Measurements from ENCODE around the gene FARSA. TPM values are rescaled to one million over a fixed set of nuclear protein-coding genes. Genes with fewer than 3 reads are reported as not detected.
"Not testable (repeated sequence)": the region's sequence is repeated elsewhere in the genome, so short reads cannot be mapped to it uniquely, and the experiment has no call there.

The FARSA gene
- total RNA-seq, 2 donors from 2014 or later = 31.8 to 49.1 TPM

DNA sequence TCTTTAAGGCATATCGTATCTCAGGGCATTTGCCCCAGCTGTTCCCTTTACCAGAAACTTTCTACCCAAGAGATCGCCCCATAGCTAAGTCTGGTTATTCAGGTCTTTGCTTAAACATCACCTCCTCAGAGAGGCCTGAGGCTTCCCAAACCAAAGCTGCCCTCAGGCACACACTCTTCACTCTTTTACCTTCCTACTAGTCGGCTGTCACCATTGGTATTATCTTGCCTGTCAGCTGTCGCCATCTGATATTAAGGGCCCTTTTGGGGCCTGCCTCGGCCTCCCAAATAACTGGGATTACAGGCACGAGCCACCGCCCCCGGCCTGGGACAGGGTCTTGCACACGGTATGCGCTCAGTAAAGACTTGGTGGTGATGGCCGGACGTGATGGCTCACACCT, 22.5 kb upstream of the FARSA start:
- no peak for DNase-seq
- intact Hi-C loops (cut with DNase I) = no loop called here
- no peak for ATAC-seq

DNA sequence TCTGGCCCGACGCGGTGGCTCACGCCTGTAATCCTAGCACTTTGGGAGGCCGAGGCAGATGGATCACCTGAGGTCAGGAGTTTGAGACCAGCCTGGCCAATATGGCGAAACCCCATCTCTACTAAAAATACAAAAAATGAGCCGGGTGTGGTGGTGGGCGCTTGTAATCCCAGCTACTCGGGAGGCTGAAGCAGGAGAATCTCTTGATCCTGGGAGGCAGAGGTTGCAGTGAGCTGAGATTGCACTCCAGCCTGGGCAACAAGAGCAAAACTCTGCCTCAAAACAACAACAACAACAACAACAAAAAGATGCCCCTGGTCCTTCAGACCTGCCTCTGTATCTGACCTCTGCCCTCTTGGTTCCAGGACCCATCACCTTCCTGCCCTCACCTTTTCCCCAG, 22.1 kb upstream of the FARSA start:
- DNase-seq; ATAC-seq; intact Hi-C loops (cut with DNase I): not testable (repeated sequence)

DNA sequence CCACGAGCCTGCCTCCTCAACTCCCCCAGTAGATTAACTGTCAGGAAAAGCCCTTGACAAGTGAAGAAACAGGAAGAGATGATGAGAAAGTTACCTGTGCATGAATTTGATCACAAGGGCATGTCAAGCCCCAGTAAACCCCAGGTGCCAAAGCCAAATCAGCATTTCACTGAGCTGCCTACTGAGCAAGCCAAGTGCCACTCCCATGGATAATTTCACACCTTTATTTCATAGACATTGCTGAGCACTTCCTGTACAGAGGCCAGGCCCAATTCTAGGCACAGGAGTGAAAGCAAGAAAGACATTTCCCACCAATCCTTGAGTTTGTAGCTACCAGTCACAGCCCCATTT, 21.1 kb upstream of the FARSA start:
- intact Hi-C loops (cut with DNase I) = no loop called here
- ATAC-seq (no peak), DNase-seq (no peak)

DNA sequence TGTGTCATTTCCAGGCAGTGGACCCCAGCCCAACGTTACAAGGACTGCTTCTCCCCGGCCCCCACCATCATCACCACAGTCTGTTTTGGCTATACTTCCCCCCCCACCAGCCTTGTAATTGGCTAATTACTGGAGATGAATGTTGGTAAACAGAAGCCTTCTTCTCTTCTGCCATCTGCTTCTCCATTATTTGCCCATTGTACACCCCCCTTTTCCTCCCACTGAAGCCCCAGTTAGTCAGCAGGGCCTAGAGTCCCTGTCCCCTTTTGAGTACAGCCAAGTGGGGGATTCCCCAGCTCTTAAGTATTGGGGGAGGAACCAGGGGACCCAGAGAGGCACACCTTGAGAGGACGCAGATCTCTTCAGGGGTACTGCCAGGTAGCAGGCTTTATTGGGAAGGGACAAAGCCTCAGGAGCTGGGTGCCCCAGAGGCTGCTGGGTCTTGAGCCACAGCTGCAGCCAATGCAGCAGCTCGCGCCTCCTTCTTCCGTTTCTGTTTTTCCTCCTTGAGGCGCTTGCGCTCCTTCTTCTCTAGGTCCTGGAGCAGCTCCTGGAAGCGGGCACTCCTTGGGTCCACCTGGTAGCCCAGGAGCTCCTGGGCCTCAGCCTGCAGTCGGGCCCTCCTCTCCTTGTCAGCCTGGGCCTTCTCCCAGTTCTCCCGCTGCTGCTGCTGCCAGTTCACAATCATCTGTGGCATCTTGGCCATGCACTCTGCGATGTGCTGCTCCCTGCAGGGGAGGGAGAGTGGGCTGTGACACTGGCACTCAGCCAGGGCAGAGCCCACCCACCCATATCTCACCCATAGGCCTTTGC, 20.5 kb upstream of the FARSA start:
- intact Hi-C loops (cut with DNase I) = no loop called here
- DNase-seq (no peak), ATAC-seq (no peak)

DNA sequence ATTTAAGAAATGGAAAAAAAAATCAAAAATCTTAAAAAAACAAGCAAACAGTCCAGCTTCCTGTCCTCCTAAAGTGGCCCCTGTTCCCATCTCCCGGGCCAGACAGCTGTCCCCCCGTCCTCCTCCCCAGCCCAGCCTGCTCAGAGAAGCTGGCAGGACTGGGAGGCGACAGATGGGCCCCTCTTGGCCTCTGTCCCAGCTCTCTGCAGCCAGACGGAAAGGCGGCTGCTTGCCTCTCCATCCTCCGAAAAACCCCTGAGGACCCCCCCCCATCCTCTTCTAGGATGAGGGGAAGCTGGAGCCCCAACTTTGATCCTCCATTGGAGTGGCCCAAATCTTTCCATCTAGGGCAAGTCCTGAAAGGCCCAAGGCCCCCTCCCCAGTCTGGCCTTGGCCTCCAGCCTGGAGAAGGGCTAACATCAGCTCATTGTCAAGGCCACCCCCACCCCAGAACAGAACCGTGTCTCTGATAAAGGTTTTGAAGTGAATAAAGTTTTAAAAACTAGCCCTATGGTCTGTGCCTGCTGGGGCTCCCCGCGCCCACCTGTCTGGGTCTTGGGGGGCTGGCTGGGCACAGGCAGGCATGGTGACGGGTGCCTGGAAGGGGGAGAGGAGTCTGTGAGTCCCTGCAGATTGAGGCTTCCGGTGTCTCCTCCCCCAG, 19.8 kb upstream of the FARSA start:
- DNase-seq = peak; percentile 64
- intact Hi-C loops (cut with DNase I) = no loop called here
- ATAC-seq = peak; percentile 23 to 36

DNA sequence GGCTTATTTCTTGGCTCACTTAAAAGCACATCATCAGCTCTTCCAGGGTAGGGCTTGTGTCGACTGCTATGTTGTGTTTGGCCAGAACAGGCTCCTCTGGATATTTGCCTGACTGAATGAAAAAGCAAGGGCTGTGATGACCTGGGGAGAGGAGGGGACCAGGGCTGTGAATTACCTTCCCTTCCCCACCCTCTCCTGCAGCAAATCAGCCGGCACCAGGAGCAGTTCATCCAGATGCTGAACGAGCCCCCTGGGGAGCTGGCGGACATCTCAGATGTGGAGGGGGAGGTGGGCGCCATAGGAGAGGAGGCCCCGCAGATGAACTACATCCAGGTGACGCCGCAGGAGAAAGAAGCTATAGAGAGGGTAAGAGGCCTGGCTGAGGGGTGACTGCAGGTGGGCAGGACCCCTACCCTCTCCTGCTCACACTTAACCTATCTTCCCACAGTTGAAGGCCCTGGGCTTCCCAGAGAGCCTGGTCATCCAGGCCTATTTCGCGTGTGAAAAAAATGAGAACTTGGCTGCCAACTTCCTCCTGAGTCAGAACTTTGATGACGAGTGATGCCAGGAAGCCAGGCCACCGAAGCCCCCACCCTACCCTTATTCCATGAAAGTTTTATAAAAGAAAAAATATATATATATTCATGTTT, 19.1 kb upstream of the FARSA start:
- intact Hi-C loops (cut with DNase I) = no loop called here
- ATAC-seq (peak in 1 of 2 donors; percentile 15), DNase-seq (peak; percentile 54)

DNA sequence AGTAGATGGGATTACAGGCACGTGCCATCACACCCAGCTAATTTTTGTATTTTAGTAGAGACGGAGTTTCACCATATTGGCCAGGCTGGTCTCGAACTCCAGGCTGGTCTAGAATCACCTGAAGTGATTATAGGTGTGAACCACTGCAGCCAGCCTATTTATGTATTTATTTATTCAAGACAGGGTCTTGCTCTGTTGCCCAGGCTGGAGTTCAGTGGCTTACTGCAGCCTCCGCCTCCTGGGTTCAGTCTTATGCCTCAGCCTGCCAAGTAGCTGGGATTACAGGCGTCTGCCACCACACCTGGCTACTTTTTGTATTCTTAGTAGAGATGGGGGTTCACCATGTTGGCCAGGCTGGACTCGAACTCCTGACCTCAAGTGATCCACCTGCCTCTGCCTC, 18.5 kb upstream of the FARSA start:
- ATAC-seq; intact Hi-C loops (cut with DNase I); DNase-seq: not testable (repeated sequence)

DNA sequence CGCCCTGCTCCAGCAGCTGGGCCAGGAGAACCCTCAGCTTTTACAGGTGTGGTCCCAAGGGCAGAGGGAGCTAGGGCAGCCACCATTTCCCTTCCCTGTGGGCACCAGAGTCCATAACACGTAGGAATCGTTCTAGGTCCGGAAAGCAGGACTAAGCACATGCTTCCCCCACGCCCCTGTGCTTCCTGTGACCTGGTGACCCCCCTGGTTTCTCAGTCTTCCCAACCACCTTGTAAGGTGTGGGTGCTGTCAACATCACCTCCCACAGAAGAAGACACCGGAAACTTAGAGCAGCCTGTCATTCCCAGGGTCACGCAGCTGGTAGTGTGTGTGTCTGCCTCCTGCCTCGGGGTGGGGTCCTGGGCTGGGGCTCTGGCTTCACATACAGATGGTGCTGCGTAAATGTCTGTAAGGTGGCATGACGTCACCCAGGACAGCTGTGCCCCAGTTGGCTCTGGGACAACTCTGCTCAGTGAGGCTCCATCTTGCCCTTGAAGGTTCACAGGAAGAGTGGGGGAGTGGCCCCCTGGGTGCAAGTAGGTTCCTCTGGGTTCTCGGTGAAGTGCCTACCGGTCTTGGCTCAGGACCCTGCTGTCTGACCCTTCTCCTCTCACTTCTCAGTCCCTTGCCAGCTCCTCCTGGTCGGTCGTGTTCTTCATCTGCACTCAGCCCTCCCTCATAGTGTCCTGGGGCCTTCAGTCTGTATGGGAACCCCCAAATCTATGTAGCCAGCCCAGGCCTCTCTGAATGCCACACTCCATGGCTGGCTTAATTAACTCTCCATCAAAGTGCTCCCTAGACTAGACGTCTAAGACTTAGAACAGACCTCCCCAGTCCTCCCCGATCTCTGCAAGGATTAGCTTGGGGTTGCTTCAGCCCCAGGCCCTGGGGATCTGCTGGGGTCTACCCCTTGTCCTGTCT, 16.1 kb upstream of the FARSA start:
- no peak for DNase-seq
- ATAC-seq = no peak
- intact Hi-C loops (cut with DNase I) = no loop called here

DNA sequence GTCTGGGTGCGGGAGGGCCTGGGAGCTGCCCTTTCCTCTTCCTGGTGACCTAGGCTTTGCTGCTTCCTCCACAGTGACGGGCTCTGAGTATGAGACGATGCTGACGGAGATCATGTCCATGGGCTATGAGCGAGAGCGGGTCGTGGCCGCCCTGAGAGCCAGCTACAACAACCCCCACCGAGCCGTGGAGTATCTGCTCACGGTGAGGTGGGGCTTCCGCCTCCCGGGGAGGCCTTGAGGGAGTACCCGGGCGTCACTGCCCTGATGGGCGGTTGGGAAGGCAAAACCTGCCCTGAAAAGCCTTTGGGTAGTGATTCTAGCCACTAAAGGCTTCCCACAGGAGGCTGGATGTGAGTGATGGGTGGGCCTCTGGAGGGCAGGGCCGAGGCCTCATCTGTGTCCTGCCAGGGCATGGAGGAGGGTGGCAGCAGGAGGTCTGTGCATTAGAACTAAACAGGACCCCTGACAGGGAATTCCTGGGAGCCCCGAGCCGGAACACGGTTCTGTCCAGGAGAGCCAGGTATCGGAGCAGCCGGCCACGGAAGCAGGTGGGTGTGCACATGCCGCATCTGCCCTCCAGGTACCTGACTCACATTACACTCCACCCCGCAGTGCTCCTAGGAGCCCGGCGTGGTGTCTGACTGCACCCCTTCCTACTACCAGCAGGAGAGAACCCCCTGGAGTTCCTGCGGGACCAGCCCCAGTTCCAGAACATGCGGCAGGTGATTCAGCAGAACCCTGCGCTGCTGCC, 15.3 kb upstream of the FARSA start:
- ATAC-seq = no peak
- DNase-seq = no peak
- intact Hi-C loops (cut with DNase I) = no loop called here

DNA sequence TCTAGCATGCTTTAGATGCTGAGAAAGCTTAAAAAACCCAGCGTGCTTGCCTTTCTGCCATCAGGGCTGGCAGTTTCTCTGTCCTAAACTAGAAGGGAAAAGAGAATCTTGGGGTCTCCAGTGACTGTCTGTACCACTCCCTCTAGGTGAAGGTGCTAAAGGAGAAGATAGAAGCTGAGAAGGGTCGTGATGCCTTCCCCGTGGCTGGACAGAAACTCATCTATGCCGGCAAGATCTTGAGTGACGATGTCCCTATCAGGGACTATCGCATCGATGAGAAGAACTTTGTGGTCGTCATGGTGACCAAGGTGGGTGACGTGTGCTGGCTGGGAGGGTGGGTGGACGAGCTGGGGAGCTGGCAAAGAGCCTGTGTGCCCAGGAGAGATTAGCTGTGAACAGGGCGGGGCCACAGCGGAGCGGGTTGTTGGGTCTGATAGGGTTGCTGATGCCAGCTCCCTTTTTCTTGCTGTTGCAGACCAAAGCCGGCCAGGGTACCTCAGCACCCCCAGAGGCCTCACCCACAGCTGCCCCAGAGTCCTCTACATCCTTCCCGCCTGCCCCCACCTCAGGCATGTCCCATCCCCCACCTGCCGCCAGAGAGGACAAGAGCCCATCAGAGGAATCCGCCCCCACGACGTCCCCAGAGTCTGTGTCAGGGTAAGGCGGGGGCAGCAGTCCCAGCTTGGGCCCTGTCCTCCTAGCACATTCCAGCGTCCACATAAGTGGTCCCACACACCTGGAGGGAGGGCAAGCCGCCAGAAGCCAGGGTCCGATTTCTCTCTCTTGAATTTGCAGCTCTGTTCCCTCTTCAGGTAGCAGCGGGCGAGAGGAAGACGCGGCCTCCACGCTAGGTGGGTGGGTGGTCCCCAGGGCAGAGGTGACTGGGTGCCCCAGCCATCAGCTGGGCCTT, 14.4 kb upstream of the FARSA start:
- ATAC-seq = no peak
- no peak for DNase-seq
- intact Hi-C loops (cut with DNase I) = no loop called here

DNA sequence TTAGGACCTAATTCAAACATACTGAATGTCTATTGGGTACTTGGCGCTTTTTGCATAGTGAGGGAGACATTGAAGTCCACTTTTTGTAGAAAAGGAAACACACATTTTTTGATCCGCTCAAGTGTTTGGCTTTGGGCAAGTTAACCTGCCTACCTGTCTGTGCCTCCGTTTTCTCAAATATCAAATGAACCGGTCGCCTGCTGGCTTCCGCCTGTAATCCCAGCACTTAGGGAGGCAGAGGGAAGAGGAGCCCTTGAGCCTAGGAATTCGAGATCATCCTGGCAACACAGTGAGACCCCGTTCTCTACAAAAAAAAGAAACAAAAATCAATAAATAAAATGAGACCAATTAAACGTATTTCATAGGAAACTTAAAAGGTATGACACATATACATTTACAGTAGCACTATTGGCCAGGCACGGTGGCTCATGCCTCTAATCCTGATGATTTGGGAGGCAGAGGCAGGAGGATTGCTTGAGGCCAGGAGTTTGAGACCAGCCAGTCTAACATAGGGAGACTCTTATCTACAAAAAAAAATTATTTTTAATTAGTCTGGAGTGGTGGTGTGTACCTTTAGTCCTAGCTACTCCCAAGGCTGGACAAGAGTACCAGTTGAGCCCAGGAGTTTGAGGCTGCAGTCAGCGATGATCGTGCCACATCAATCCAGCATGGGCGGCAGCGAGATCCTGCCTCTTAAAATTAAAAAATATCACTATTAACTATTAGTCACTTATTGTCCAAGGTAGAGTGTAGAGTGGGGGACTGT, 13.4 kb upstream of the FARSA start:
- intact Hi-C loops (cut with DNase I) = no loop called here
- no peak for ATAC-seq
- no peak for DNase-seq

DNA sequence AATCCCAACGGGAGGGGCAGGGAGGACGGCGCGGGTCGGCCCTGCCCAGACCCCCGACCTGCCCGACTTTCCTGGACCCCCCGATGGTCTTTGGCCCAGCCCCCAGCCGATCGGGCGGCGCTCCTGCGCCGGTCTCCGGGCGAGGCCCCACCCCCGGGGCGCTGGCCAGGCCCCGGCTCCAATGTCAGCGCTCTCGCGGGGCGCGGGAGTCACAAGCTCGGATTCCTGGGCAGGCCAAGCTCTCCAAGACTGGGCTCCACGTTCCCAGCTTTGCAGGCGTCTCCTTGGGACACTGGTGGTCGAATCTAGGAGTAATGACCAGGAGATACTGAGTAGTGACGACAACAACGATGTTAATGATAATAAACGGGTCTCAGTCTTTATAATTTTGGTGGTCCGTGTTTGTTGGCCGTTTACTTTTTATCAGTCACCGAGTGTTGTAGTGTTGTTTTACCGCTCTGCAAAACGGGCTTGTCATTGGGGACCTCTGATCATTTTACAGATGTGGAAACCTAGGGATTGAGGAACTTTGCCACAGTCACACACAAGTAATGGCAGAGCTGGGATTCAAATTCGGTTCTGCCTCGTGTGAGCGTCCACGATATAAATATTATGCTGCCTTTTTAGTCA, 12.7 kb upstream of the FARSA start:
- intact Hi-C loops (cut with DNase I) = no loop called here
- ATAC-seq = peak; percentile 85
- DNase-seq = peak; percentile 82

DNA sequence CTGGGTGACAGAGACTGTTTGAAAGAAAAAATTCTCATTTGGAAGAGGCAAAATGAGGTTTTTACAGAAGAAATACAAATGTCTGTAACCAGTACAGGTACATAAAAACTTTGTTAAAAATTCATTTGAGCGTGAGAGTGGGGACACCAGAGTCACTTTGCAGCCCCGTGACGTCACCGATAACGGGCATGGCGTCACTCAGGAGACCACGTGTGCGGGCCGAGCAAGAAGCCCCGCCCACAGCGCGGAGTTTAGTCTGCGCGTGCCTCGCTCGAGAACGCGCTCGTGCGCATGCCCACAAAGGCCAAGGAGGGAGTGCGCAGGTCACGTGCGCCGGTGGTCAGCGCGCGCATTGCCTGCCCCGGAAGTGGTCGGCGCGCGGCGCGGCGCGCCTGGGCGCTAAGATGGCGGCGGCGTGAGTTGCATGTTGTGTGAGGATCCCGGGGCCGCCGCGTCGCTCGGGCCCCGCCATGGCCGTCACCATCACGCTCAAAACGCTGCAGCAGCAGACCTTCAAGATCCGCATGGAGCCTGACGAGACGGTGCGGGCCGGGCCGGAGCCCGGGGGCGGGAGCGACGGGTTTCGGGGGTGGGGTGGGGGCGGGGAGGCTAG, 12.1 kb upstream of the FARSA start, which contains the start of gene RAD23A:
Gene RAD23A (plus strand): TSS at position 384 of the 613 bp plus-strand sequence. CDS start 87 bp downstream, at position 471.
- DNase-seq = peak; percentile 99
- intact Hi-C loops (cut with DNase I) = no loop called here
- peak; percentile 93 to 97 for ATAC-seq

DNA sequence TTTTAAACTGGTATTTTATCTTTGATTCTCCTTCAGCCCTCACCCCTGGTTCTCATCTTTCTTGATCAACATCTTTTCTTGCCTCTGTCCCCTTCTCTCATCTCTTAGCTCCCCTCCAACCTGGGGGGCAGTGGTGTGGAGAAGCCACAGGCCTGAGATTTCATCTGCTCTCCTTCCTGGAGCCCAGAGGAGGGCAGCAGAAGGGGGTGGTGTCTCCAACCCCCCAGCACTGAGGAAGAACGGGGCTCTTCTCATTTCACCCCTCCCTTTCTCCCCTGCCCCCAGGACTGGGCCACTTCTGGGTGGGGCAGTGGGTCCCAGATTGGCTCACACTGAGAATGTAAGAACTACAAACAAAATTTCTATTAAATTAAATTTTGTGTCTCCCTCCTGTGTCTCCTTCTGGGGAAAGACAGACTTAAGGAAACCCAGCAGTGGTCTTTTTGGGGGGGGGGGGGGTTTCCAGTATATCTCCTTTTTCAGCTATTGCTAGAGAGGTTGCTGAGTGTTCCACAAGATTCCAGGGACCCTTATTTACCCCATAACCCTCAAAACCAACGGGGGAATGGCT, 10.7 kb upstream of the FARSA start:
- ATAC-seq = no peak
- DNase-seq = no peak
- intact Hi-C loops (cut with DNase I) = no loop called here

DNA sequence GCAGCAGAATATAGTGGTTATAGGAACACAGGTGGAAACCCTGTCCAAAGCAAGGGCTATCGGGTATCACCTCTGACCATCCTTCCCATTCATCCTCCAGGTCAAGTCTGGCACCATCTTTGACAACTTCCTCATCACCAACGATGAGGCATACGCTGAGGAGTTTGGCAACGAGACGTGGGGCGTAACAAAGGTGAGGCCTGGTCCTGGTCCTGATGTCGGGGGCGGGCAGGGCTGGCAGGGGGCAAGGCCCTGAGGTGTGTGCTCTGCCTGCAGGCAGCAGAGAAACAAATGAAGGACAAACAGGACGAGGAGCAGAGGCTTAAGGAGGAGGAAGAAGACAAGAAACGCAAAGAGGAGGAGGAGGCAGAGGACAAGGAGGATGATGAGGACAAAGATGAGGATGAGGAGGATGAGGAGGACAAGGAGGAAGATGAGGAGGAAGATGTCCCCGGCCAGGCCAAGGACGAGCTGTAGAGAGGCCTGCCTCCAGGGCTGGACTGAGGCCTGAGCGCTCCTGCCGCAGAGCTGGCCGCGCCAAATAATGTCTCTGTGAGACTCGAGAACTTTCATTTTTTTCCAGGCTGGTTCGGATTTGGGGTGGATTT, 10.0 kb upstream of the FARSA start:
- intact Hi-C loops (cut with DNase I) = no loop called here
- DNase-seq = no peak
- no peak for ATAC-seq

Data from left cardiac atrium (tissue), 4 donors.